ENCODE results near the gene ISX. TPM values are rescaled to one million over a fixed set of nuclear protein-coding genes. Genes with fewer than 3 reads are reported as not detected.
A peak's percentile ranks its signal among the peaks of the same experiment; 100 is the strongest.

The ISX gene
- total and polyA plus RNA-seq, 9 of the 15 experiments (the other 6 are each of a cell fraction or from before 2014, with no cell fraction given) = 0.03 to 0.36 (median 0.07) TPM

DNA sequence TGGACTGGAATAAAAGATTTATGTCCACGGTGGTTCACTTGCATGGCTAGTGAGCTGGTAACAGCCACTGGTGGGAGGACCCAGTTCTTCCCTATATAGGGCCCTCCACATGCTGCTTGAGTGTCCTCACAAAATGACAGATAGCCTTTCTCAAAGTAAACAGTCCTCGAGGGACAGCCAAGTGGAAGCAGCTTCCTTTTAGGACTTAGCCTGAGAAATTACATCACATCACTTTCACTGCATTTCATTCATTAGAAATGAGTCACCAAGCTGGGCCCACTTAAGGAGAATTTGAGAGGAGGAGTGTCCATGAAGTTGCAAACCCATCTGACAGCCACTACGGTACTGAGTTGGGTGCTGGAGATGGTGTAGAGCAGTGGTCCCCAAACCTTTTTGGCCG is 7.0 kb downstream of the ISX start (continued):
- TF ChIP-seq JUN (IDR thresholded peaks at IDR 0.05; ENCODE audit: borderline replicate concordance, low read depth, low read length) (0 out of 2 replicates have a peak, but pooled peaks have one; percentile 29), JUN (CRISPR knock-in tag; IDR thresholded peaks at IDR 0.05; ENCODE audit: borderline replicate concordance) (no peak), TSC22D4 (tag; IDR thresholded peaks at IDR 0.05) (no peak), ZNF175 (CRISPR knock-in tag; IDR thresholded peaks at IDR 0.05; ENCODE audit: low read depth) (no peak)

DNA sequence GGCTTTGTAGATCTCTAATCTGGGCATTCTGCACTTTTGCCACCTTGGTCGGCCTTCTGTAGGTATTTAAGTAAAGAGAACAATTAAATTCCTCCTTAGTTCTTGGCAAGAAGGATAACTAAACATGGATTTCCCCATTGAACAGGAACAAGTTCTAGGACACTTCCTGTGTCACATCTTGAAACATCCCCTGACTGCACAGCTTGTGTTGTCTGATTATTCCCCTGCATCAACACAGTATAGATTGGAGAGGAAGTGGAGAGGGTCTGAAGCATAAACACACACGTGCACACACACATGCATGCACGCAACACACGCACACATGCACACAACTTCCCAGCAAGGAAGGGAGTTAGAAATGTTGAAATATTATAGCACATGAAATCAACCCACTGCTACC is 8.6 kb downstream of the ISX start:
- no TSS peak for BruUV-seq (replicated peaks)
- FAIRE-seq (no peak), DNase-seq (ENCODE audit: extremely low read depth in 1 of 4, low spot score in 3 of 4) (no peak), ATAC-seq (no peak)
- H3K4me3 ChIP-seq = no peak overlapping the region
- ChIA-PET POLR2A (interaction anchor here (1.4 kb wide), 1 partner anchor 11 kb away, joined by 3 read pairs; no protein-coding TSS in a partner anchor), CTCF (ENCODE audit: low intra/inter-chr PET ratio) (no interaction called here)
- H3K4me1 ChIP-seq (replicated peaks in 1 of 2; ENCODE audit: control insufficient read depth in 2 of 2, insufficient read depth in 2 of 2, low read length in 2 of 2) = peaks cover 0 to 8% of the 10 kb centered on the region in 2 experiments; a peak in 2 of 5 replicates
- intact Hi-C loops (cut with micrococcal nuclease) = no loop called here
- H3K4me2 ChIP-seq (ENCODE audit: insufficient read depth, low read length) = no peak overlapping the region
- no peak overlapping the region for H3K27ac ChIP-seq (ENCODE audit: extremely low read depth, low read depth, low read length)
- H2AFZ ChIP-seq (ENCODE audit: low read depth, low read length) = no peak overlapping the region
- H3K79me2 ChIP-seq (ENCODE audit: control insufficient read depth, insufficient read depth, low read length) = no peaks in the 10 kb centered on the region
- H4K20me1 ChIP-seq (replicated peaks; ENCODE audit: control insufficient read depth, insufficient read depth, low read length) = no peaks in the 10 kb centered on the region
- no peaks in the 10 kb centered on the region for H3K27me3 ChIP-seq (ENCODE audit: control insufficient read depth in 2 of 2, insufficient read depth in 2 of 2, low read length in 2 of 2)
- WGBS (ENCODE audit: insufficient coverage, low coverage, missing lambda C conversion rate) = 70% methylated on average over 4 of the region's 4 CpGs
- H3K9me1 ChIP-seq (ENCODE audit: control insufficient read depth, insufficient read depth, low read length) = no peaks in the 10 kb centered on the region
- H3K9ac ChIP-seq (ENCODE audit: insufficient read depth in 1 of 2, low read depth in 2 of 2, low read length in 2 of 2) = no peak overlapping the region
- H3K36me3 ChIP-seq (ENCODE audit: control insufficient read depth, insufficient read depth, low read length) = 0 out of 3 replicates have a peak, but pooled peaks cover 4% of the 10 kb centered on the region
- no peaks in the 10 kb centered on the region for H3K9me3 ChIP-seq (replicated peaks; ENCODE audit: control insufficient read depth, insufficient read depth, low read depth, low read length)
- in situ Hi-C loops (cut with MboI) = no loop called here
- TF ChIP-seq ZNF263 (CRISPR knock-in tag; IDR thresholded peaks at IDR 0.05; ENCODE audit: borderline replicate concordance) = no peak
- no peak for TF ChIP-seq PRPF4 (IDR thresholded peaks at IDR 0.05; ENCODE audit: insufficient read depth, low read depth, low read length, poor library complexity, severe bottlenecking)
- TF ChIP-seq, protein P1, sequence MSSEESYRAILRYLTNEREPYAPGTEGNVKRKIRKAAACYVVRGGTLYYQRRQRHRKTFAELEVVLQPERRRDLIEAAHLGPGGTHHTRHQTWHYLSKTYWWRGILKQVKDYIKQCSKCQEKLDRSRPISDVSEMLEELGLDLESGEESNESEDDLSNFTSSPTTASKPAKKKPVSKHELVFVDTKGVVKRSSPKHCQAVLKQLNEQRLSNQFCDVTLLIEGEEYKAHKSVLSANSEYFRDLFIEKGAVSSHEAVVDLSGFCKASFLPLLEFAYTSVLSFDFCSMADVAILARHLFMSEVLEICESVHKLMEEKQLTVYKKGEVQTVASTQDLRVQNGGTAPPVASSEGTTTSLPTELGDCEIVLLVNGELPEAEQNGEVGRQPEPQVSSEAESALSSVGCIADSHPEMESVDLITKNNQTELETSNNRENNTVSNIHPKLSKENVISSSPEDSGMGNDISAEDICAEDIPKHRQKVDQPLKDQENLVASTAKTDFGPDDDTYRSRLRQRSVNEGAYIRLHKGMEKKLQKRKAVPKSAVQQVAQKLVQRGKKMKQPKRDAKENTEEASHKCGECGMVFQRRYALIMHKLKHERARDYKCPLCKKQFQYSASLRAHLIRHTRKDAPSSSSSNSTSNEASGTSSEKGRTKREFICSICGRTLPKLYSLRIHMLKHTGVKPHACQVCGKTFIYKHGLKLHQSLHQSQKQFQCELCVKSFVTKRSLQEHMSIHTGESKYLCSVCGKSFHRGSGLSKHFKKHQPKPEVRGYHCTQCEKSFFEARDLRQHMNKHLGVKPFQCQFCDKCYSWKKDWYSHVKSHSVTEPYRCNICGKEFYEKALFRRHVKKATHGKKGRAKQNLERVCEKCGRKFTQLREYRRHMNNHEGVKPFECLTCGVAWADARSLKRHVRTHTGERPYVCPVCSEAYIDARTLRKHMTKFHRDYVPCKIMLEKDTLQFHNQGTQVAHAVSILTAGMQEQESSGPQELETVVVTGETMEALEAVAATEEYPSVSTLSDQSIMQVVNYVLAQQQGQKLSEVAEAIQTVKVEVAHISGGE (CRISPR knock-in tag; IDR thresholded peaks at IDR 0.05) = peak in 2 of 3 experiments; percentile 73 to 94; a peak in 3 of 6 replicates
- TF ChIP-seq GABPA (tag; conservative IDR thresholded peaks at IDR 0.05; ENCODE audit: low read depth) = peak; percentile 66
